B cell (primary cell): ENCODE data around the gene ICAM5. TPM values are rescaled to one million over a fixed set of nuclear protein-coding genes. Genes with fewer than 3 reads are reported as not detected.
A peak's percentile ranks its signal among the peaks of the same experiment; 100 is the strongest.

Experiments
- ATAC-seq: fragments of 200-7000 bp; cut with Tn5 transposase; one replicate; pipeline ENCODE4 v1.10.0; 2021; ENCODE audit warnings: low read depth, mild to moderate bottlenecking, moderate number of reproducible peaks, moderate library complexity
- CTCF ChIA-PET: fragments of 350-600 bp; sonication (Branson Sonifier 250); formaldehyde crosslinking; loops from one replicate; lab custom pipeline; 2021; ENCODE audit warnings: antibody characterized with exemption, inconsistent platforms; lab: Charles Lee
- POLR2A ChIA-PET: fragments of 350-600 bp; sonication (Branson Sonifier 250); formaldehyde crosslinking; loops from one replicate; lab custom pipeline; 2021; ENCODE audit warnings: antibody characterized with exemption; lab: Charles Lee
- DNase-seq: peaks from one replicate; pipeline ENCODE4 v3.0.0; 2013
- H2AFZ ChIP-seq: 2 replicates; pipeline ENCODE4 v1.6.1; 2012; ENCODE audit warnings: mild to moderate bottlenecking, low read depth, low read length; ENCODE audit not compliant: insufficient read depth, poor library complexity, severe bottlenecking
- H3K27ac ChIP-seq, 2 donors: 1 replicate in 1 of 2; 2 replicates in 1 of 2; pipeline ENCODE4 v1.5.1; 2012 to 2013; ENCODE audit warnings: low read length in 2 of 2, mild to moderate bottlenecking in 2 of 2, moderate library complexity in 1 of 2
- H3K27me3 ChIP-seq, 4 experiments: fragments of 200-600 bp in 1 of 4; sonication (generic) in 1 of 4; replicated peaks in 1 of 4; 1 replicate in 2 of 4; 2 replicates in 2 of 4; pipeline versions ENCODE4 v1.6.1 to v1.7.0; 2013 to 2016; ENCODE audit warnings: low read length in 3 of 4, mild to moderate bottlenecking in 2 of 4, mixed read lengths in 1 of 4, moderate library complexity in 1 of 4; ENCODE audit not compliant: insufficient read depth in 4 of 4, control insufficient read depth in 3 of 4; ENCODE audit errors: control extremely low read depth in 1 of 4
- H3K36me3 ChIP-seq, 2 experiments: replicated peaks in 1 of 2; 1 replicate in 1 of 2; 2 replicates in 1 of 2; pipeline versions ENCODE4 v1.6.1 to v1.7.1; 2013; ENCODE audit warnings: low read length in 1 of 2; ENCODE audit not compliant: insufficient read depth in 2 of 2, control insufficient read depth in 1 of 2; ENCODE audit errors: control extremely low read depth in 1 of 2, extremely low read depth in 1 of 2
- H3K4me1 ChIP-seq, 2 donors: fragments of 200-600 bp in 1 of 2; sonication (generic) in 1 of 2; 1 replicate in 1 of 2; 2 replicates in 1 of 2; pipeline versions ENCODE4 v1.5.1 to v1.6.1; 2013 to 2017; ENCODE audit warnings: low read length in 2 of 2; ENCODE audit not compliant: control insufficient read depth in 2 of 2, insufficient read depth in 2 of 2
- H3K4me2 ChIP-seq: replicated peaks from 2 replicates; pipeline ENCODE3; 2012; ENCODE audit warnings: mild to moderate bottlenecking, low read depth, low read length; ENCODE audit not compliant: poor library complexity, severe bottlenecking
- H3K4me3 ChIP-seq, 5 experiments: fragments of 200-600 bp in 1 of 5; sonication (generic) in 1 of 5; 1 replicate in 3 of 5; 2 replicates in 2 of 5; pipeline versions ENCODE4 v1.5.1 to v1.7.0; 2011 to 2016; ENCODE audit warnings: low read length in 4 of 5, mild to moderate bottlenecking in 4 of 5, low read depth in 2 of 5, control low read depth in 1 of 5, moderate library complexity in 1 of 5; ENCODE audit not compliant: insufficient read depth in 1 of 5; ENCODE audit errors: control extremely low read depth in 1 of 5, extremely low read depth in 1 of 5
- H3K79me2 ChIP-seq: fragments of 200-600 bp; sonication (generic); one replicate; pipeline ENCODE4 v1.6.0; 2016; ENCODE audit warnings: low read length; ENCODE audit not compliant: control insufficient read depth, insufficient read depth
- H3K9ac ChIP-seq: fragments of 200-600 bp; sonication (generic); 2 replicates; pipeline ENCODE4 v1.6.1; 2017; ENCODE audit warnings: mild to moderate bottlenecking, low read length, moderate library complexity
- H3K9me3 ChIP-seq, 3 donors: one replicate each; pipeline versions ENCODE4 v1.6.1 to v1.7.1; 2013; ENCODE audit warnings: low read length in 2 of 3; ENCODE audit not compliant: control insufficient read depth in 2 of 3, insufficient read depth in 1 of 3; ENCODE audit errors: control extremely low read depth in 1 of 3
- H4K20me1 ChIP-seq: 2 replicates; pipeline ENCODE4 v1.6.0; 2012; ENCODE audit warnings: mild to moderate bottlenecking, low read length; ENCODE audit not compliant: insufficient read depth, control insufficient read depth, poor library complexity, severe bottlenecking
- H3K27ac Mint-ChIP-seq: one replicate; pipeline ENCODE4 v1.8.0; 2021; ENCODE audit warnings: mixed read lengths
- H3K27me3 Mint-ChIP-seq: one replicate; pipeline ENCODE4 v1.8.0; 2021; ENCODE audit warnings: mixed read lengths
- H3K4me1 Mint-ChIP-seq: one replicate; pipeline ENCODE4 v1.8.0; 2021; ENCODE audit warnings: mixed read lengths
- H3K4me3 Mint-ChIP-seq: one replicate; pipeline ENCODE4 v1.8.0; 2021; ENCODE audit warnings: mixed read lengths
- H3K9me3 Mint-ChIP-seq: one replicate; pipeline ENCODE4 v1.8.0; 2022; ENCODE audit warnings: mixed read lengths; ENCODE audit not compliant: insufficient read depth
- EZH2 ChIP-seq: IDR thresholded peaks from 2 replicates; pipeline ENCODE4 v1.6.1; 2012; ENCODE audit warnings: borderline replicate concordance, low read depth, mild to moderate bottlenecking, moderate library complexity, low read length; ENCODE audit not compliant: insufficient read depth, poor library complexity, severe bottlenecking
- WGBS: methylation state at CpG from one replicate; pipeline ENCODE4 v1.1.5; 2013; ENCODE audit warnings: missing lambda C conversion rate; ENCODE audit not compliant: insufficient coverage; 5-methylcytosine and 5-hydroxymethylcytosine counted together
- intact Hi-C: fragments of 100-400 bp; cut with micrococcal nuclease; formaldehyde crosslinking; loops from one replicate; pipeline ENCODE4 v1.10.0; 2022
- polyA plus RNA-seq: library from polyadenylated mRNA; depleted of rRNA; stranded (reverse); fragments of >200 nt; gene quantifications from 2 replicates; pipeline ENCODE4 v1.2.3, GENCODE V29; 2012
- total RNA-seq, 2 donors: library from RNA; stranded (reverse); fragments of 120-200 nt in 1 of 2; gene quantifications; 1 replicate in 1 of 2; 2 replicates in 1 of 2; pipeline versions ENCODE4 v1.2.3 to v1.2.4, GENCODE V29; 2013 to 2022
- TF ChIP-seq, protein P1 (sequence below): fragments of 200-600 bp; IDR thresholded peaks from one replicate; pipeline ENCODE4 v1.8.0; 2022; ENCODE audit warnings: antibody characterized with exemption, mild to moderate bottlenecking

ICAM5 gene
- total and polyA plus RNA-seq, 2 donors (not counting 1 experiment from before 2014, with no cell fraction given) = 0.54 TPM; not detected in 1

- 5% methylated on average over 59 of the region's 59 CpGs for WGBS
- Histone ChIP-seq H3K4me1 (peaks cover 61% of the 10 kb centered on the region in 2 donors), H3K36me3 (peaks cover 2 to 33% of the 10 kb centered on the region in 2 experiments), H3K79me2 (no peaks in the 10 kb centered on the region), H3K9ac (peak within 1 kb of the TSS; percentile 9), H3K4me3 (peak within 1 kb of the TSS in 3 of 5 experiments; percentile 18 to 23 (median 19)), H3K4me2 (peak within 1 kb of the TSS; percentile 96), H4K20me1 (peaks cover 16% of the 10 kb centered on the region), H3K27ac (no peak within 1 kb of the TSS), H3K27me3 (peaks cover 0 to 53% (median 33%) of the 10 kb centered on the region in 4 experiments), H2AFZ (peak within 1 kb of the TSS; percentile 32), H3K9me3 (peaks cover 0 to 36% (median 0%) of the 10 kb centered on the region in 3 donors)
- TF ChIP-seq, protein P1, sequence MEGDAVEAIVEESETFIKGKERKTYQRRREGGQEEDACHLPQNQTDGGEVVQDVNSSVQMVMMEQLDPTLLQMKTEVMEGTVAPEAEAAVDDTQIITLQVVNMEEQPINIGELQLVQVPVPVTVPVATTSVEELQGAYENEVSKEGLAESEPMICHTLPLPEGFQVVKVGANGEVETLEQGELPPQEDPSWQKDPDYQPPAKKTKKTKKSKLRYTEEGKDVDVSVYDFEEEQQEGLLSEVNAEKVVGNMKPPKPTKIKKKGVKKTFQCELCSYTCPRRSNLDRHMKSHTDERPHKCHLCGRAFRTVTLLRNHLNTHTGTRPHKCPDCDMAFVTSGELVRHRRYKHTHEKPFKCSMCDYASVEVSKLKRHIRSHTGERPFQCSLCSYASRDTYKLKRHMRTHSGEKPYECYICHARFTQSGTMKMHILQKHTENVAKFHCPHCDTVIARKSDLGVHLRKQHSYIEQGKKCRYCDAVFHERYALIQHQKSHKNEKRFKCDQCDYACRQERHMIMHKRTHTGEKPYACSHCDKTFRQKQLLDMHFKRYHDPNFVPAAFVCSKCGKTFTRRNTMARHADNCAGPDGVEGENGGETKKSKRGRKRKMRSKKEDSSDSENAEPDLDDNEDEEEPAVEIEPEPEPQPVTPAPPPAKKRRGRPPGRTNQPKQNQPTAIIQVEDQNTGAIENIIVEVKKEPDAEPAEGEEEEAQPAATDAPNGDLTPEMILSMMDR = no peak
- TF ChIP-seq EZH2 = no peak
- DNase-seq = peak; percentile 66
- ChIA-PET CTCF (interaction anchor here (0.9 to 8.5 kb wide), 6 partner anchors 15 to 127 kb away, joined by 3 to 116 read pairs (median 8); partner anchors contain the start of genes ICAM1 and TYK2), POLR2A (interaction anchor here (0.6 to 5.4 kb wide), 3 partner anchors 9 to 62 kb away, joined by 3 to 27 read pairs (median 3); partner anchors contain the start of gene ICAM1)
- Mint-ChIP-seq H3K4me1 (peaks cover 58% of the 10 kb centered on the region), H3K27me3 (peaks cover 22% of the 10 kb centered on the region), H3K4me3 (peak within 1 kb of the TSS; percentile 77), H3K27ac (peak within 1 kb of the TSS; percentile 71), H3K9me3 (no peaks in the 10 kb centered on the region)
- intact Hi-C loops = loop anchor here (2.0 kb wide), 1 partner anchor 16 kb away; the partner anchor contains the start of gene ICAM1
- no peak for ATAC-seq
Observed at GRCh38 chr19:10286803-10287737, 2.7 kb upstream of the ICAM5 start, which contains the start of gene ICAM4. ICAM4 (plus strand) TSS chr19:10286955; CDS start chr19:10287013, 58 bp downstream.
